Astrocyte (in vitro differentiated cells and primary cell): ENCODE measurements around the gene SND1. TPM values are rescaled to one million over a fixed set of nuclear protein-coding genes. Genes with fewer than 3 reads are reported as not detected.

ENCODE experiments used
- DNase-seq: peaks from one replicate; pipeline ENCODE4 v3.0.0-alpha.2; 2010; ENCODE audit warnings: low read depth
- FAIRE-seq: peaks from 2 replicates; lab custom pipeline; 2011; peaks lifted over from hg19 to GRCh38; lab: Jason Lieb, UNC
- H2AFZ ChIP-seq: 2 replicates; pipeline ENCODE4 v1.6.0; 2012; ENCODE audit warnings: low read depth, low read length, inconsistent platforms
- H3K27ac ChIP-seq: 2 replicates; pipeline ENCODE4 v1.5.1; 2011; ENCODE audit warnings: low read depth, low read length, inconsistent platforms
- H3K27me3 ChIP-seq: 2 replicates; pipeline ENCODE4 v1.6.0; 2011; ENCODE audit warnings: low read length, inconsistent platforms; ENCODE audit not compliant: insufficient read depth
- H3K36me3 ChIP-seq: 2 replicates; pipeline ENCODE4 v1.5.1; 2011; ENCODE audit warnings: low read length, inconsistent platforms; ENCODE audit not compliant: insufficient read depth
- H3K4me1 ChIP-seq: 2 replicates; pipeline ENCODE4 v1.5.1; 2011; ENCODE audit warnings: low read length, inconsistent platforms; ENCODE audit not compliant: insufficient read depth
- H3K4me2 ChIP-seq: 2 replicates; pipeline ENCODE4 v1.6.0; 2012; ENCODE audit warnings: low read length, inconsistent platforms
- H3K4me3 ChIP-seq: 2 replicates; pipeline ENCODE4 v1.5.1; 2011; ENCODE audit warnings: low read depth, mild to moderate bottlenecking, low read length, inconsistent platforms; ENCODE audit not compliant: insufficient read depth
- H3K79me2 ChIP-seq: 2 replicates; pipeline ENCODE4 v1.6.0; 2012; ENCODE audit warnings: mild to moderate bottlenecking, low read length, inconsistent platforms; ENCODE audit not compliant: insufficient read depth
- H3K9ac ChIP-seq: 2 replicates; pipeline ENCODE4 v1.6.0; 2012; ENCODE audit warnings: mild to moderate bottlenecking, low read length, inconsistent platforms
- H3K9me3 ChIP-seq: 2 replicates; pipeline ENCODE4 v1.5.1; 2012; ENCODE audit warnings: low read depth, mild to moderate bottlenecking, low read length, inconsistent platforms; ENCODE audit not compliant: insufficient read depth
- H4K20me1 ChIP-seq: 2 replicates; pipeline ENCODE4 v1.6.0; 2012; ENCODE audit warnings: low read length, inconsistent platforms; ENCODE audit not compliant: insufficient read depth
- H3K27ac Mint-ChIP-seq: one replicate; pipeline ENCODE4 v1.8.0; 2021; ENCODE audit warnings: mild to moderate bottlenecking, mixed read lengths; ENCODE audit not compliant: unreplicated experiment
- H3K27me3 Mint-ChIP-seq: one replicate; pipeline ENCODE4 v1.8.0; 2021; ENCODE audit warnings: low read depth, mixed read lengths; ENCODE audit not compliant: unreplicated experiment
- H3K36me3 Mint-ChIP-seq: one replicate; pipeline ENCODE4 v1.8.0; 2021; ENCODE audit warnings: low read depth, mixed read lengths; ENCODE audit not compliant: unreplicated experiment
- H3K4me1 Mint-ChIP-seq: one replicate; pipeline ENCODE4 v1.8.0; 2021; ENCODE audit warnings: low read depth, mixed read lengths; ENCODE audit not compliant: unreplicated experiment
- H3K4me3 Mint-ChIP-seq: one replicate; pipeline ENCODE4 v1.8.0; 2021; ENCODE audit warnings: mild to moderate bottlenecking, moderate library complexity, mixed read lengths; ENCODE audit not compliant: unreplicated experiment
- H3K9me3 Mint-ChIP-seq: one replicate; pipeline ENCODE4 v1.8.0; 2021; ENCODE audit warnings: mild to moderate bottlenecking, mixed read lengths; ENCODE audit not compliant: unreplicated experiment
- CTCF ChIP-seq: IDR thresholded peaks from 2 replicates; pipeline ENCODE4 v1.5.1; 2011; ENCODE audit warnings: low read depth, mild to moderate bottlenecking, inconsistent platforms, low read length, moderate library complexity; ENCODE audit not compliant: insufficient read depth
- EZH2 ChIP-seq: IDR thresholded peaks from 2 replicates; pipeline ENCODE4 v1.6.1; 2012; ENCODE audit warnings: mild to moderate bottlenecking, low read length, inconsistent platforms; ENCODE audit not compliant: insufficient read depth
- total RNA-seq: library from RNA; stranded (reverse); gene quantifications from 2 replicates; pipeline ENCODE4 v1.2.1, GENCODE V29; 2021

The SND1 gene
- total RNA-seq, 1 donor from 2014 or later = 267 TPM

- H3K79me2 ChIP-seq = peaks cover 2% of the 10 kb centered on the region
- H3K27me3 ChIP-seq = no peaks in the 10 kb centered on the region
- peaks cover 88% of the 10 kb centered on the region for H4K20me1 ChIP-seq
- H2AFZ ChIP-seq = no peak overlapping the region
- no peak overlapping the region for H3K4me3 Mint-ChIP-seq
- H3K27me3 Mint-ChIP-seq = no peaks in the 10 kb centered on the region
- no peaks in the 10 kb centered on the region for H3K9me3 ChIP-seq
- peaks cover 27% of the 10 kb centered on the region for H3K4me1 ChIP-seq
- no peak overlapping the region for H3K4me2 ChIP-seq
- H3K36me3 ChIP-seq = peaks cover 5% of the 10 kb centered on the region
- H3K27ac ChIP-seq = no peak overlapping the region
- FAIRE-seq (no peak), DNase-seq (no peak)
- no peak for TF ChIP-seq EZH2
- TF ChIP-seq CTCF = no peak
- H3K27ac Mint-ChIP-seq = no peak overlapping the region
- peaks cover 13% of the 10 kb centered on the region for H3K36me3 Mint-ChIP-seq
- H3K9ac ChIP-seq = no peak overlapping the region
- peaks cover 25% of the 10 kb centered on the region for H3K4me1 Mint-ChIP-seq
- H3K4me3 ChIP-seq = no peak overlapping the region
- no peaks in the 10 kb centered on the region for H3K9me3 Mint-ChIP-seq
Observed at GRCh38 chr7:128052404-128052803, 400.4 kb downstream of the SND1 start.

- peaks cover 33% of the 10 kb centered on the region for H3K4me1 ChIP-seq
- Mint-ChIP-seq H3K27ac (no peak overlapping the region), H3K4me3 (no peak overlapping the region), H3K9me3 (no peaks in the 10 kb centered on the region), H3K36me3 (peaks cover 13% of the 10 kb centered on the region), H3K27me3 (no peaks in the 10 kb centered on the region), H3K4me1 (peaks cover 31% of the 10 kb centered on the region)
- TF ChIP-seq EZH2 = no peak
- TF ChIP-seq CTCF = no peak
- peaks cover 93% of the 10 kb centered on the region for H4K20me1 ChIP-seq
- H3K4me3 ChIP-seq = no peak overlapping the region
- H3K27ac ChIP-seq = no peak overlapping the region
- no peak overlapping the region for H2AFZ ChIP-seq
- no peak overlapping the region for H3K9ac ChIP-seq
- H3K36me3 ChIP-seq = peaks cover 5% of the 10 kb centered on the region
- no peaks in the 10 kb centered on the region for H3K9me3 ChIP-seq
- no peaks in the 10 kb centered on the region for H3K27me3 ChIP-seq
- H3K4me2 ChIP-seq = no peak overlapping the region
- peaks cover 2% of the 10 kb centered on the region for H3K79me2 ChIP-seq
- FAIRE-seq (no peak), DNase-seq (no peak)
Observed at GRCh38 chr7:128053023-128053422, 401.0 kb downstream of the SND1 start.

- FAIRE-seq (no peak), DNase-seq (no peak)
- Mint-ChIP-seq H3K27me3 (no peaks in the 10 kb centered on the region), H3K4me3 (no peak overlapping the region), H3K9me3 (no peaks in the 10 kb centered on the region), H3K27ac (no peak overlapping the region), H3K36me3 (peaks cover 13% of the 10 kb centered on the region), H3K4me1 (peaks cover 40% of the 10 kb centered on the region)
- Histone ChIP-seq H2AFZ (no peak overlapping the region), H3K9me3 (no peaks in the 10 kb centered on the region), H3K27ac (no peak overlapping the region), H3K4me1 (peaks cover 36% of the 10 kb centered on the region), H3K4me2 (no peak overlapping the region), H3K79me2 (peaks cover 2% of the 10 kb centered on the region), H3K27me3 (no peaks in the 10 kb centered on the region), H3K36me3 (peaks cover 5% of the 10 kb centered on the region), H3K9ac (no peak overlapping the region), H3K4me3 (no peak overlapping the region), H4K20me1 (peaks cover 93% of the 10 kb centered on the region)
- TF ChIP-seq EZH2 (no peak), CTCF (no peak)
Observed at GRCh38 chr7:128053991-128054390, 402.0 kb downstream of the SND1 start.
